ENCODE data around the gene PRR18. TPM values are rescaled to one million over a fixed set of nuclear protein-coding genes. Genes with fewer than 3 reads are reported as not detected.

Gene PRR18
- total and polyA plus RNA-seq, 2 of the 13 experiments (the other 11 are each of a cell fraction or from before 2014, with no cell fraction given) = 0.04 TPM

DNA sequence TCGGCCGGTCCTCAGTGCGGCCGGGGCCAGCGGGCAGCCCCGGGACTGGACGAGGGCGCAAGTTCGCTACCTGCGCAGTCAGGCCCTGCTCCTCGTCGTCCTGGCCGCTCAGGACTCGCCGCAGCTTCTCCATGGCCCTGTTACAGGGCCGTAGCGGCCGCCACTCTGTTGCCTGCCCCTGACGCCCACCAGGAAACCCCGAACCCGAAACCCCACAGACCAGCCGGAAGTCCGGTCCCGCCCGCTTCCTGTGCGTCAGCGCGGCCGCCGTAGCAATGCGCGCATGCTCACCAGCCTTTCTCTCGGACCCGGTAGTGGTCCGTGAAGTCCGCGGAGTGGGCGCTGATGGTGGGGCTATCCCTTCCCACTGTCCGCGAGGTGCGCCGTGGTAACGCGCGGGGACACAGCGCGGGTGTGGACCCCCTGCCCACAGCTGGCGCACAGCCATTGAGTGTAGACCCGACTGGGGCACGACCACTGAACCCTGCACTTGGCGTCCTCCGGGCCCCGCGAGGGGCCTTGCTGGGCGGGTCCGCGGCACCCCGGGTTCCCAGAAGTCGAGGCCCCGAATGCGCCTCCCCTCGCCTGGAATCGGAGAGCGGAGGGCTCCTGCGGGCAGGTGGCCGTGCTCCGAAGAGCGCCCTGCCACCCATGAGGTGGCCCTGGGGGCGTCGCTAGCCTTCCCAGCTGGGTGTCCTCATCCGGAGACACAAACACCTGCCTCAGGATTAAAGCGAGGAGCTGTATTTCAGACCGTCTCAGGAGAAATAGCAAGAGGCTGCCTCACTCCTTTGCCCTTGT is 34.4 kb upstream of the PRR18 start, which contains the start of gene SFT2D1 (continued):
- TF ChIP-seq, protein P1, sequence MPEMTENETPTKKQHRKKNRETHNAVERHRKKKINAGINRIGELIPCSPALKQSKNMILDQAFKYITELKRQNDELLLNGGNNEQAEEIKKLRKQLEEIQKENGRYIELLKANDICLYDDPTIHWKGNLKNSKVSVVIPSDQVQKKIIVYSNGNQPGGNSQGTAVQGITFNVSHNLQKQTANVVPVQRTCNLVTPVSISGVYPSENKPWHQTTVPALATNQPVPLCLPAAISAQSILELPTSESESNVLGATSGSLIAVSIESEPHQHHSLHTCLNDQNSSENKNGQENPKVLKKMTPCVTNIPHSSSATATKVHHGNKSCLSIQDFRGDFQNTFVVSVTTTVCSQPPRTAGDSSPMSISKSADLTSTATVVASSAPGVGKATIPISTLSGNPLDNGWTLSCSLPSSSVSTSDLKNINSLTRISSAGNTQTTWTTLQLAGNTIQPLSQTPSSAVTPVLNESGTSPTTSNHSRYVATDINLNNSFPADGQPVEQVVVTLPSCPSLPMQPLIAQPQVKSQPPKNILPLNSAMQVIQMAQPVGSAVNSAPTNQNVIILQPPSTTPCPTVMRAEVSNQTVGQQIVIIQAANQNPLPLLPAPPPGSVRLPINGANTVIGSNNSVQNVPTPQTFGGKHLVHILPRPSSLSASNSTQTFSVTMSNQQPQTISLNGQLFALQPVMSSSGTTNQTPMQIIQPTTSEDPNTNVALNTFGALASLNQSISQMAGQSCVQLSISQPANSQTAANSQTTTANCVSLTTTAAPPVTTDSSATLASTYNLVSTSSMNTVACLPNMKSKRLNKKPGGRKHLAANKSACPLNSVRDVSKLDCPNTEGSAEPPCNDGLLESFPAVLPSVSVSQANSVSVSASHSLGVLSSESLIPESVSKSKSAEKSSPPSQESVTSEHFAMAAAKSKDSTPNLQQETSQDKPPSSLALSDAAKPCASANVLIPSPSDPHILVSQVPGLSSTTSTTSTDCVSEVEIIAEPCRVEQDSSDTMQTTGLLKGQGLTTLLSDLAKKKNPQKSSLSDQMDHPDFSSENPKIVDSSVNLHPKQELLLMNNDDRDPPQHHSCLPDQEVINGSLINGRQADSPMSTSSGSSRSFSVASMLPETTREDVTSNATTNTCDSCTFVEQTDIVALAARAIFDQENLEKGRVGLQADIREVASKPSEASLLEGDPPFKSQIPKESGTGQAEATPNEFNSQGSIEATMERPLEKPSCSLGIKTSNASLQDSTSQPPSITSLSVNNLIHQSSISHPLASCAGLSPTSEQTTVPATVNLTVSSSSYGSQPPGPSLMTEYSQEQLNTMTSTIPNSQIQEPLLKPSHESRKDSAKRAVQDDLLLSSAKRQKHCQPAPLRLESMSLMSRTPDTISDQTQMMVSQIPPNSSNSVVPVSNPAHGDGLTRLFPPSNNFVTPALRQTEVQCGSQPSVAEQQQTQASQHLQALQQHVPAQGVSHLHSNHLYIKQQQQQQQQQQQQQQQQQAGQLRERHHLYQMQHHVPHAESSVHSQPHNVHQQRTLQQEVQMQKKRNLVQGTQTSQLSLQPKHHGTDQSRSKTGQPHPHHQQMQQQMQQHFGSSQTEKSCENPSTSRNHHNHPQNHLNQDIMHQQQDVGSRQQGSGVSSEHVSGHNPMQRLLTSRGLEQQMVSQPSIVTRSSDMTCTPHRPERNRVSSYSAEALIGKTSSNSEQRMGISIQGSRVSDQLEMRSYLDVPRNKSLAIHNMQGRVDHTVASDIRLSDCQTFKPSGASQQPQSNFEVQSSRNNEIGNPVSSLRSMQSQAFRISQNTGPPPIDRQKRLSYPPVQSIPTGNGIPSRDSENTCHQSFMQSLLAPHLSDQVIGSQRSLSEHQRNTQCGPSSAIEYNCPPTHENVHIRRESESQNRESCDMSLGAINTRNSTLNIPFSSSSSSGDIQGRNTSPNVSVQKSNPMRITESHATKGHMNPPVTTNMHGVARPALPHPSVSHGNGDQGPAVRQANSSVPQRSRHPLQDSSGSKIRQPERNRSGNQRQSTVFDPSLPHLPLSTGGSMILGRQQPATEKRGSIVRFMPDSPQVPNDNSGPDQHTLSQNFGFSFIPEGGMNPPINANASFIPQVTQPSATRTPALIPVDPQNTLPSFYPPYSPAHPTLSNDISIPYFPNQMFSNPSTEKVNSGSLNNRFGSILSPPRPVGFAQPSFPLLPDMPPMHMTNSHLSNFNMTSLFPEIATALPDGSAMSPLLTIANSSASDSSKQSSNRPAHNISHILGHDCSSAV (CRISPR knock-in tag; IDR thresholded peaks at IDR 0.05; ENCODE audit: borderline replicate concordance) = no peak
- no peak for TF ChIP-seq ZNF10 (CRISPR knock-in tag; IDR thresholded peaks at IDR 0.05; ENCODE audit: borderline replicate concordance, low read depth)
- no peak for TF ChIP-seq ZNF672 (CRISPR knock-in tag; IDR thresholded peaks at IDR 0.05)
- peak; percentile 14; the same call in 1 of the 2 replicates for TF ChIP-seq RBAK (CRISPR knock-in tag; IDR thresholded peaks at IDR 0.05)
- peak; percentile 95 for TF ChIP-seq SPEN (CRISPR knock-in tag; IDR thresholded peaks at IDR 0.05; ENCODE audit: low read depth)
- peak; percentile 61 for TF ChIP-seq ZNF143 (CRISPR knock-in tag; IDR thresholded peaks at IDR 0.05)
- peak; percentile 81; the same call in 1 of the 2 replicates for TF ChIP-seq FOXK1 (CRISPR knock-in tag; IDR thresholded peaks at IDR 0.05; ENCODE audit: borderline replicate concordance, low read depth)
- no peak; the same call in 1 of the 2 replicates for TF ChIP-seq SMAD9 (CRISPR knock-in tag; IDR thresholded peaks at IDR 0.05)
- peak; percentile 81 for TF ChIP-seq ZNF205 (CRISPR knock-in tag; IDR thresholded peaks at IDR 0.05)
- peak; percentile 80 for TF ChIP-seq KDM5A (IDR thresholded peaks at IDR 0.05; ENCODE audit: borderline replicate concordance, low read length)
- TF ChIP-seq ZNF652 (CRISPR knock-in tag; IDR thresholded peaks at IDR 0.05; ENCODE audit: borderline replicate concordance, low read depth) = no peak
- TF ChIP-seq ZNF44 (CRISPR knock-in tag; IDR thresholded peaks at IDR 0.05) = no peak
- TF ChIP-seq POLR2AphosphoS2 (IDR thresholded peaks at IDR 0.05; ENCODE audit: low read depth, low read length) = no peak
- peak; percentile 92; the same call in 1 of the 2 replicates for TF ChIP-seq HOXD1 (CRISPR knock-in tag; IDR thresholded peaks at IDR 0.05)
- no peak for TF ChIP-seq ZNF432 (CRISPR knock-in tag; IDR thresholded peaks at IDR 0.05; ENCODE audit: borderline replicate concordance)
- no peak for TF ChIP-seq CHCHD3 (CRISPR knock-in tag; IDR thresholded peaks at IDR 0.05)
- no peak for TF ChIP-seq ZFP62 (CRISPR knock-in tag; IDR thresholded peaks at IDR 0.05)
- peak; percentile 42; the same call in 1 of the 2 replicates for TF ChIP-seq ZNF549 (CRISPR knock-in tag; IDR thresholded peaks at IDR 0.05)
- TF ChIP-seq ZNF558 (CRISPR knock-in tag; IDR thresholded peaks at IDR 0.05; ENCODE audit: borderline replicate concordance) = peak; percentile 97
- TF ChIP-seq, protein P2, sequence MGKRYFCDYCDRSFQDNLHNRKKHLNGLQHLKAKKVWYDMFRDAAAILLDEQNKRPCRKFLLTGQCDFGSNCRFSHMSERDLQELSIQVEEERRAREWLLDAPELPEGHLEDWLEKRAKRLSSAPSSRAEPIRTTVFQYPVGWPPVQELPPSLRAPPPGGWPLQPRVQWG (CRISPR knock-in tag; IDR thresholded peaks at IDR 0.05; ENCODE audit: borderline replicate concordance, low read depth) = peak; percentile 95; the same call in 1 of the 2 replicates
- peak; percentile 56 for TF ChIP-seq FOXA3 (CRISPR knock-in tag; IDR thresholded peaks at IDR 0.05)
- peak; percentile 79 for TF ChIP-seq IRF2 (CRISPR knock-in tag; IDR thresholded peaks at IDR 0.05)

Data from HepG2 (cell line).